Breast epithelium (tissue), 3 donors: ENCODE measurements around the gene BACH2.

Experiments
- POLR2A ChIP-seq: fragments of 450-650 bp; IDR thresholded peaks from one replicate; pipeline ENCODE4 v1.6.1; 2016; ENCODE audit warnings: antibody characterized with exemption, mild to moderate bottlenecking, moderate library complexity
- TF ChIP-seq, protein P1 (sequence below), 3 donors: fragments of 450-650 bp; IDR thresholded peaks; one replicate each; pipeline ENCODE4 v1.5.1; 2016 to 2017; ENCODE audit warnings: antibody characterized with exemption in 3 of 3, mild to moderate bottlenecking in 3 of 3, moderate library complexity in 3 of 3

GRCh38 chr6:89950879-89951391 lies 345.7 kb downstream of the BACH2 start:
- TF ChIP-seq, protein P1, sequence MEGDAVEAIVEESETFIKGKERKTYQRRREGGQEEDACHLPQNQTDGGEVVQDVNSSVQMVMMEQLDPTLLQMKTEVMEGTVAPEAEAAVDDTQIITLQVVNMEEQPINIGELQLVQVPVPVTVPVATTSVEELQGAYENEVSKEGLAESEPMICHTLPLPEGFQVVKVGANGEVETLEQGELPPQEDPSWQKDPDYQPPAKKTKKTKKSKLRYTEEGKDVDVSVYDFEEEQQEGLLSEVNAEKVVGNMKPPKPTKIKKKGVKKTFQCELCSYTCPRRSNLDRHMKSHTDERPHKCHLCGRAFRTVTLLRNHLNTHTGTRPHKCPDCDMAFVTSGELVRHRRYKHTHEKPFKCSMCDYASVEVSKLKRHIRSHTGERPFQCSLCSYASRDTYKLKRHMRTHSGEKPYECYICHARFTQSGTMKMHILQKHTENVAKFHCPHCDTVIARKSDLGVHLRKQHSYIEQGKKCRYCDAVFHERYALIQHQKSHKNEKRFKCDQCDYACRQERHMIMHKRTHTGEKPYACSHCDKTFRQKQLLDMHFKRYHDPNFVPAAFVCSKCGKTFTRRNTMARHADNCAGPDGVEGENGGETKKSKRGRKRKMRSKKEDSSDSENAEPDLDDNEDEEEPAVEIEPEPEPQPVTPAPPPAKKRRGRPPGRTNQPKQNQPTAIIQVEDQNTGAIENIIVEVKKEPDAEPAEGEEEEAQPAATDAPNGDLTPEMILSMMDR (IDR thresholded peaks at IDR 0.05), result no peak
- TF ChIP-seq POLR2A, result no peak
